ENCODE data around the gene SLC13A3.

DNA sequence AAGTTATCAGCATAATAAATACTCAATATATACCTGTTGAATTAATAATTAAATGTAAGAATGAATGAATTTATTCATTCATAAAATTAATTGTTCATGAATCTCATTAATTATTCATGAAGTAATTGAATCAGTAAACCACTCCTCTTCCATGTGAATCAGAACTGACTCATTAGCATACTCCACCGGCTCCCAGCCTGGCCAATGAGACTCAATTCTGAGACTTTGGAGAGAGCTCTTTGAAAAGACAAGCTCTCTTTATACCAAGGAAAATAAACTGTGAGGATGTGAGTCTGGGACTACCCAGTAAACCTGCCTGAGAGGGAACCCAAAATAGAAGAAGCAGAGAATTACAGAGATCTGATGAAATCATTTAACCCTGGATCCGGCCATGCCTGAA lies 49.8 kb upstream of the SLC13A3 start:
- TF ChIP-seq, protein P1, sequence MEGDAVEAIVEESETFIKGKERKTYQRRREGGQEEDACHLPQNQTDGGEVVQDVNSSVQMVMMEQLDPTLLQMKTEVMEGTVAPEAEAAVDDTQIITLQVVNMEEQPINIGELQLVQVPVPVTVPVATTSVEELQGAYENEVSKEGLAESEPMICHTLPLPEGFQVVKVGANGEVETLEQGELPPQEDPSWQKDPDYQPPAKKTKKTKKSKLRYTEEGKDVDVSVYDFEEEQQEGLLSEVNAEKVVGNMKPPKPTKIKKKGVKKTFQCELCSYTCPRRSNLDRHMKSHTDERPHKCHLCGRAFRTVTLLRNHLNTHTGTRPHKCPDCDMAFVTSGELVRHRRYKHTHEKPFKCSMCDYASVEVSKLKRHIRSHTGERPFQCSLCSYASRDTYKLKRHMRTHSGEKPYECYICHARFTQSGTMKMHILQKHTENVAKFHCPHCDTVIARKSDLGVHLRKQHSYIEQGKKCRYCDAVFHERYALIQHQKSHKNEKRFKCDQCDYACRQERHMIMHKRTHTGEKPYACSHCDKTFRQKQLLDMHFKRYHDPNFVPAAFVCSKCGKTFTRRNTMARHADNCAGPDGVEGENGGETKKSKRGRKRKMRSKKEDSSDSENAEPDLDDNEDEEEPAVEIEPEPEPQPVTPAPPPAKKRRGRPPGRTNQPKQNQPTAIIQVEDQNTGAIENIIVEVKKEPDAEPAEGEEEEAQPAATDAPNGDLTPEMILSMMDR (IDR thresholded peaks at IDR 0.05; ENCODE audit: insufficient read depth, low read length), result no peak
- TF ChIP-seq GABPA (IDR thresholded peaks at IDR 0.05; ENCODE audit: low read depth) (no peak), POLR2AphosphoS5 (IDR thresholded peaks at IDR 0.05; ENCODE audit: low read depth) (no peak), SPI1 (IDR thresholded peaks at IDR 0.05; ENCODE audit: borderline replicate concordance, low read depth) (no peak)
- TF ChIP-seq, protein P2, sequence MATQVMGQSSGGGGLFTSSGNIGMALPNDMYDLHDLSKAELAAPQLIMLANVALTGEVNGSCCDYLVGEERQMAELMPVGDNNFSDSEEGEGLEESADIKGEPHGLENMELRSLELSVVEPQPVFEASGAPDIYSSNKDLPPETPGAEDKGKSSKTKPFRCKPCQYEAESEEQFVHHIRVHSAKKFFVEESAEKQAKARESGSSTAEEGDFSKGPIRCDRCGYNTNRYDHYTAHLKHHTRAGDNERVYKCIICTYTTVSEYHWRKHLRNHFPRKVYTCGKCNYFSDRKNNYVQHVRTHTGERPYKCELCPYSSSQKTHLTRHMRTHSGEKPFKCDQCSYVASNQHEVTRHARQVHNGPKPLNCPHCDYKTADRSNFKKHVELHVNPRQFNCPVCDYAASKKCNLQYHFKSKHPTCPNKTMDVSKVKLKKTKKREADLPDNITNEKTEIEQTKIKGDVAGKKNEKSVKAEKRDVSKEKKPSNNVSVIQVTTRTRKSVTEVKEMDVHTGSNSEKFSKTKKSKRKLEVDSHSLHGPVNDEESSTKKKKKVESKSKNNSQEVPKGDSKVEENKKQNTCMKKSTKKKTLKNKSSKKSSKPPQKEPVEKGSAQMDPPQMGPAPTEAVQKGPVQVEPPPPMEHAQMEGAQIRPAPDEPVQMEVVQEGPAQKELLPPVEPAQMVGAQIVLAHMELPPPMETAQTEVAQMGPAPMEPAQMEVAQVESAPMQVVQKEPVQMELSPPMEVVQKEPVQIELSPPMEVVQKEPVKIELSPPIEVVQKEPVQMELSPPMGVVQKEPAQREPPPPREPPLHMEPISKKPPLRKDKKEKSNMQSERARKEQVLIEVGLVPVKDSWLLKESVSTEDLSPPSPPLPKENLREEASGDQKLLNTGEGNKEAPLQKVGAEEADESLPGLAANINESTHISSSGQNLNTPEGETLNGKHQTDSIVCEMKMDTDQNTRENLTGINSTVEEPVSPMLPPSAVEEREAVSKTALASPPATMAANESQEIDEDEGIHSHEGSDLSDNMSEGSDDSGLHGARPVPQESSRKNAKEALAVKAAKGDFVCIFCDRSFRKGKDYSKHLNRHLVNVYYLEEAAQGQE (IDR thresholded peaks at IDR 0.05; ENCODE audit: insufficient replicate concordance, low read depth), result no peak

Measured in HL-60 (cell line).